ENCODE data around the gene PET100.

Gene PET100

DNA sequence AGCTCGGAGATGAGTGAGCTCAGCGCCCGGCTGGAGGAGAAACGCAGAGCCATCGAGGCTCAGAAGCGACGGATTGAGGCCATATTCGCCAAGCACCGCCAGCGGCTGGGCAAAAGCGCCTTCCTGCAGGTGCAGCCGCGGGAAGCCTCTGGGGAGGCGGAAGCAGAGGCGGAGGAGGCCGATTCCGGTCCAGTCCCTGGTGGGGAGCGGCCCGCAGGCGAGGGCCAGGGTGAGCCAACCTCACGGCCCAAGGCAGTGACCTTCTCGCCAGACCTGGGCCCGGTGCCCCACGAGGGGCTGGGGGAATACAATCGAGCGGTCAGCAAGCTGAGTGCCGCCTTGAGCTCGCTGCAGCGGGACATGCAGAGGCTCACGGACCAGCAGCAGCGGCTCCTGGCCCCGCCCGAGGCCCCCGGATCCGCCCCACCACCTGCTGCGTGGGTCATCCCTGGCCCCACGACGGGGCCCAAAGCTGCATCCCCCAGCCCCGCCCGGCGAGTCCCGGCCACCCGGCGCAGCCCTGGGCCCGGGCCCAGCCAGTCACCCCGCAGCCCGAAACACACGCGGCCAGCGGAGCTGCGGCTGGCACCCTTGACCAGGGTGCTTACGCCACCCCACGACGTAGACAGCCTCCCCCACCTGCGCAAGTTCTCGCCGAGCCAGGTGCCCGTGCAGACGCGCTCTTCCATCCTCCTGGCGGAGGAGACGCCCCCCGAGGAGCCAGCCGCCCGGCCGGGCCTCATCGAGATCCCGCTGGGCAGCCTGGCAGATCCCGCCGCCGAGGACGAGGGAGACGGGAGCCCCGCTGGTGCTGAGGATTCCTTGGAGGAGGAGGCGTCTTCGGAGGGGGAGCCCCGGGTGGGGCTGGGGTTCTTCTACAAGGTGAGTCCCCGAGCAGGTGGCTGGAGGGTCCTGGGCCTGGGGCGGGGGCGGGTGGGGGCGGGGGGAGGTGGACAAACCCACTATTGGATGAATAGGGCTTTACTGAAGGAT is 17.0 kb upstream of the PET100 start:
- no peak for DNase-seq

DNA sequence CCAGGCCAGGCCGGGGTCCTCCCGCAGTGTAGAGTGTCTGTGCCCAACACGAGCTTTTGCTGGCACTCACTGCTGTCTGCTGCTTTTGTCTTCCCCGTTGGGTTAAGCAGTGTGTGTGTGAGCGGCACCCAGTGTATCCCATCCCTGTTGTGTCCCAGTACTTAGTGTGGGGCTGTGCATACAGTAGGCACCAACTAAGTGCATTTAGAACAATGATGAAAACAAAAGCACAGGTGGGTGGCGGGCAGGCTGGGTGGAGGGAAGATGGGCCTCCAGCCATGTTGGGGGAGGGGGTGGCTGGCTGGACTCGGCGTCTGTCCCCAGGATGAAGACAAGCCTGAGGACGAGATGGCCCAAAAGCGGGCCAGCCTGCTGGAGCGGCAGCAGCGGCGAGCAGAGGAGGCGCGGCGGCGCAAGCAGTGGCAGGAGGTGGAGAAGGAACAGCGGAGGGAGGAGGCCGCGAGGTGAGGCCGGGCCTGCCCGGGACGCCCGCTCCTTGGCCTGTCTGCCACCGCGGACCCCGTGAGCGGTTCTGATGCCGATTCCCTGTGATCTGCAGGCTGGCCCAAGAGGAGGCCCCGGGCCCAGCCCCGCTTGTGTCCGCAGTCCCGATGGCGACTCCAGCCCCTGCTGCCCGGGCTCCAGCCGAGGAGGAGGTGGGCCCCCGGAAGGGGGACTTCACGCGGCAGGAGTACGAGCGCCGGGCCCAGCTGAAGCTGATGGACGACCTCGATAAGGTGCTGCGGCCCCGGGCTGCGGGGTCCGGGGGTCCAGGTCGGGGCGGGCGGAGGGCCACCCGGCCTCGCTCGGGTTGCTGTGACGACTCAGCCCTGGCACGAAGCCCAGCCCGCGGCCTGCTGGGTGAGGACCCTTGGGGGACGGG is 14.5 kb upstream of the PET100 start:
- DNase-seq = no peak

DNA sequence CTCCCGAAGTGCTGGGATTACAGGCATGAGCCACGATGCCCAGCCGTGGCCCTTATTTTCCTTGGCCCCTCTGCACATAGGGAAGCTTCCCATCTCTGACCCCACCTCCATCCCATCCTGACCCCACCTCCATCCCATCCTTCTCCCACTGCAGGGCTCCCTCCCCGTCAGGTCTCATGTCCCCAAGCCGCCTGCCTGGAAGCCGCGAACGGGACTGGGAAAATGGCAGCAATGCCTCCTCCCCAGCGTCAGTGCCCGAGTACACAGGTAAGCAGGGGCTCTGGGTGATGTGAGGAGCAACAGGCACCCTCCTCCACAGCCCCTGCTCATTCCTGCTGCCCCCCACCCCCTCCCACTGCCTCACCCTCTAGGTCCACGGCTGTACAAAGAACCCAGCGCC is 12.4 kb upstream of the PET100 start:
- no peak for DNase-seq

DNA sequence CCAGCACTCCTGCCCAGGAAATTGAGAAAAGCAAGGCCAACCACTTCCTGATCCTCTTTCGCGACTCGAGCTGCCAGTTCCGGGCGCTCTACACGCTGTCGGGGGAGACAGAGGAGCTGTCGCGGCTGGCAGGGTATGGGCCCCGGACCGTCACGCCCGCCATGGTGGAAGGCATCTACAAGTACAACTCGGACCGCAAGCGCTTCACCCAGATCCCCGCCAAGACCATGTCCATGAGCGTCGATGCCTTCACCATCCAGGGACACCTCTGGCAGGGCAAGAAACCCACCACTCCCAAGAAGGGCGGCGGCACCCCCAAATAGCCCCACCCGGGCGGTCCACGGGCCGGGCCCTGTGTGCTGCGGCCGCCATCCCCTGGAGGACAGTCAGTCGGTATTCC is 11.9 kb upstream of the PET100 start:
- DNase-seq = no peak

DNA sequence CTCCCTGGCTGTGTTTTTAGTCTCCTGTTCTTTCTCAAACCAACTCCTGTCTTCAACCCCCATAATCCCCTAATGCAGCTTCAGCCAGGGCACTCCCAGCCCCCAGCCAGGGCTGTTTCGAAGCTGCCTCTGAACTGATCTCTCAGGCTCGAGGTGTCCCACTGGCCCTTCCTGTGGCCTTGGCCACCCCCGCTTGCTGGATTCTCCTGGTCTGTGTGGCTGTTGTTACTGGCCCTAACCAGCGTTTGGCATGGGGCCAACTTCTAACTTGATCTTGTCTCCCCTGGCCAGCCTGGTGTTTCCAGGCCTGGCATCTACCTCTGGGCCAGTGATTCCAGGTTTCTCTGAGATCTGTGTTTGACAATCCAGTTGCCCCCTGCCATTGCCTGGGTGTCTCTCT is 11.2 kb upstream of the PET100 start:
- no peak for DNase-seq

DNA sequence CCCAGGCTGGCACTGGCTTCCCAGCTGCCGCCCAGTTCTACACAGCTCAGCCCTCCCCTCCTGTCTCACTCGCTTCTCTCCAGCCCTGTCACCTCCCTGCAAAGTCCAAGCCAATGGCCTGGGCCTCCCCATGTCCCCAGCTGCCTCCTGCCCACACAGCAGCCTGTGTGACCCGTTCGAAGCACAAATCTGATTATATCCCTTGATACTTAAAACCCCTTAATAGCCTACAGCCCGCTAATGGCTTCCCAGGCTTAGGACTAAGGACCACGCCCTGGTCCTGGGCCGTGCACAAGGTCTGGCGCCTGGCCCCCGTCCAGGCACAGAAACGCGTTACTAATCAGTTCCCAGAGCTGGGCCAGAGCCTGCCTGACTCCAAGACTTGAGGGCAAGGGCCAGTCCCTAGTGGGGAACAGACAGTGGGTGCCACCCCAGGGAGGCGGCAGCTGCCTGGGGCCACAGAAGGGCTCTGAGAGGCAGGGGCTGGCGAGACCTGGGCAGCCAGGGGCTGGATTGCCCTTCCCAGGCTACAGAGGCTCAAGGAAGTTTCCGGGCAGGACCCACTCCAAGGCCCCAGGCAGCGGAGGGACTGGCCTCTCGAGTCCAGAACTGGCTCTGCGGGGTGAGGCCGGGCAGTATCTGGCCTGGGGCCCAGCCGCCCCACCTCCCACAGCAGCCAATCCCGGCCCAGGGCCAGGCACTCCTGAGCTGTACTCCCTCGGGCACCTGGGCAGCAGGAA is 10.7 kb upstream of the PET100 start:
- DNase-seq = no peak

DNA sequence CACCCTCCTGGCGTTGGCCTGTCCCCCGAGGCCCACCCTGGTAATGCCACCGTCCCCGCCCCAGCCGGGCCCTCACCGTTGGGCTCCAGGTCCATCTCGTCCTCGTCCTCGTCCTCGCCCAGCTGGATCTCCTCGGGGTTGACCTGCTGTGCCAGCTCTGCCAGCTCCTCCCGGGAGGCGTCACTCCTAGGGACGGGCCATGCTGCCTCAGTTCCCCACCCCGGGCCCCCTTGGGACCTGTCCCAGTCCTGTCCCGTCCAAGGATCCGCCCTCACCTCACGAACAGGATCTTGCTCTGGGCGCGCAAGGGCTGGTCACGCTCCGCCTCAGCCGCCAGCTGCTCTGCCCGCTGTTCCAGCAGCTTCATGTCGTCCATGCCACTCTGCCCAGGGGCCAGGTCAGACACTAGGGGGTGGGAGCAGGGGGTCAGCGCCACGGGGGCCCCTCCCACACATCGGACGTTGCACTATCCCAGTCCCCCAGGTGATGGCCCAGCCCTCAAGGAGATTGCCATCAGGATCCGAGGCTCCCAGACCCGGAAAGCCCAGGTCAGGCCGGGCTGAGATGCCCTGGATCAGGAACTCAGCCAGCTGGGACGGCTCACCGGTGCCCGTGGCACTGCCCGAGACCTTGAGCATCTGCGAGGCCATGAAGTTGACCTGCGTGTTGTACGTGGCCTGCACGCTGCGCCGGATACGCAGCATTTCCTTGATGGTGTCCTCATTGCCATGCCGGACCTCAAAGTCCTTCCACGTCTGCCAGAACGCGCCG is 9.7 kb upstream of the PET100 start:
- no peak for DNase-seq

DNA sequence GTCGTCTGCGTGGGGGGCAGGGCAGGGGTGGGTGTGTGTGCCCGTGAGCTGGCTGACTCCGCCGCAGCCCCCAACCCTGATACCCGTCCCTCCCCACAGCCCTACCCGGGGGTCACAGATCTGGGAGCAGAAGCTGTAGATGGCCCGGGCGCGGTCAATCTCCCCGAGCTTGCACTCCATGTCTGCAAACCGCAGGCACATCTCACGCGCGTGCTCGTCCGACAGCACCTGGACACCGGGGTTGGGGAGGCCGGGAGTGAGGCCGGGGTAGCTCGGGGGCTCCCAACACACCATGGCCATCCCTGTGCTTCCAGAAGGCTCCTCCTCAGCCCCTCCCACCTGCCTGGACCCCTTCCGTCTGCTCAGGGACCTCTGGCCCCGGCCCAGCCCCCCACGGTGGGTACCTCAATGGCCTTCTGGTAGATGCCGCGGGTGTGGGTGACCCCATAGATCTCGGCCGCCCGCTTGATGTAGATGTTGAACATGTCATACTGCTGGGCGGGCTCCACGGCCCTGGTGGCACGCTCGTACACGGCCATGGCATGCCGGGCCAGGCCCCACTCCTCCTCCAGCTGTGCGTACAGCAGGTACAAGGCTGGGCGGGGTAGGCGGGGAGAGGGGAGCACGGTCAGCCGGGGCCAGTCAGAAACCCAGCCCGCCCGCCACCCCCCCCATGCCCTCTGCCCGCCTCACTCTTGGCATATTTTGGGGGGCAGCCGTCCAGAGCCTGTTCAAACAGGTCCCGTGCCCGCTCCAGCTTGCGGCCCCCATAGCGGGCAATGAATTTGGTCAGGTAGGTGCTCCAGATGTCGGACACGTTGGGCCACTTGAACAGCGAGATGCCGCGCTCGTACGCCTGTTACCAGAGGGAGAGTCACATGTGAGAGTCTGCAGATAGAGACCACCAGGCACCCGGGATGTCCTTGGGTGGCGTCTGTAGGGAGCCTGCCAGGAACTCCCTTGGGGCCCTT is 8.9 kb upstream of the PET100 start:
- DNase-seq = no peak

DNA sequence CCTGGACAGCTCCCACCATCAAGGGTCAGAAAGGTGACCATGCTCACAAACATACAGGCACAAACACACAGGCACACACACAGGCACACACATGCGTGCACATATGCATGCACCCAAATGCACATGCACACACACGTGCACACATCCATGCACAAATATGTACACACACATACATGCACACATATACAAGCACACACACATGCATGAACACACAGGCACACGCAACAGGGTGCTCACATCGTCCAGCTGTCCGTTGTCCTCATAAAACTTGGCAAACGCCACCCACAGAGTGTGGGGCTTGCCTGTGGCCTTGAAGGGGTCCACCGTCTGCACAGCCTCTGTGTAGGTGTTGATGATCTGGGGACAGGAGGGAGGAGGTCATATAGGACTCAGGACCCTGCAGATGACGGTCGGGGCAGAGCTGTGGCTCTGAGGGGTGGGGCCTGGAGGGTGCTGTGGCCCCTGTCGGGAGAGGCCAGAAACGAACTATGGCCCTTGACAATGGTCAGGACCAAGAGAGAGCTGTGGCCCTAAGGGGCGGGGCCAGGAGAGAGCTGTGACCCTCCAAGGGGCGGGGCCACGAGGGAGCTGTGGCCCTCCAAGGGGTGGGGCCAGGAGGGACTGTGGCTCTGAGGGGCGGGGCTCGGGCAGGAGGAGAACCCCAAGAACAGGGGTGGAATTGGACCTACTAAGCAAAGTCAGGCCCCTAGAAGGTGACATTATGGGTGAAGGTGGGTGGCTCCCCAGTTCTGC is 6.5 kb upstream of the PET100 start:
- DNase-seq = no peak

DNA sequence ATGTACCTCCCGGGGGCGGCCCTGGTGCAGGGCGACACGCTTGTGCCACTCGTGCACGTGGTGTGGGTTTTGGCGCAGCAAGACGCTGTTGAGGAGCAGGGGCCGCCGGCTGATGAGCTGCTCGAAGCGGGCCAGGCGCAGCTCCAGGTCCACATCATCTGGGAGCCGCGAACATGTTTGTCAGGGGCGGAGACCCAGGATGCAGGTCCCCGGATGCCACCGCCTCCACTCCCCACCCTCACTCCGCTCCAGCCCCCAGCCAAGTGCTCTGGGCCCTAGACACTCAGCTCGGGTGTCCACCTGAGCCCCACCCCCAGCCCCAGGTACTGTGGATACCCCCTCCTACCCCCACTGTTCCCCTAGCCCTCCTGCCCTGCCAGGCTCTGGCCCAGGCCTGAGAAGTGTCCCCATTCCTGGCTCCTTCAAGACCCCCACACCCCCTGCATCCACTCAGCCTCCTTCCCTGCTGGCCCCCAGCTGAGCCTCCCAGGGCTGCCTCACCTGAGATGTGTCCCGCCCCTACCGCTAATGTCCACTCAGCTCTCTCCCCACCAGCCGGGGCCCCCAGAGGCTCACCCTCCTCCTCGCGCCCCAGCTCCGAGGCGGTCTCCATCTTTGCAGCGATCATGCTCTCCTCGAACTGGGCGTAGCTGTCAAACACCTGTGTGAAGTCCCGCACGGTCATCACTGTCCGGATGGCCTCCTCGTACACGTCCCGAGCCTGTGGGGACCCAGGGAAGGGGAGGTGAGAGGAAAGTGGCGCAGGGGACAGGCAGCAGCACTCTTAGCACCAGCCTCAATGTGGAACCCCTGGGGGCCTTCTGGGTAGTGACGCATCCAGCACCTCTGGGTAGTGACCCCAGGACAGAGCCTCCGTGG is 5.6 kb upstream of the PET100 start:
- DNase-seq = no peak

DNA sequence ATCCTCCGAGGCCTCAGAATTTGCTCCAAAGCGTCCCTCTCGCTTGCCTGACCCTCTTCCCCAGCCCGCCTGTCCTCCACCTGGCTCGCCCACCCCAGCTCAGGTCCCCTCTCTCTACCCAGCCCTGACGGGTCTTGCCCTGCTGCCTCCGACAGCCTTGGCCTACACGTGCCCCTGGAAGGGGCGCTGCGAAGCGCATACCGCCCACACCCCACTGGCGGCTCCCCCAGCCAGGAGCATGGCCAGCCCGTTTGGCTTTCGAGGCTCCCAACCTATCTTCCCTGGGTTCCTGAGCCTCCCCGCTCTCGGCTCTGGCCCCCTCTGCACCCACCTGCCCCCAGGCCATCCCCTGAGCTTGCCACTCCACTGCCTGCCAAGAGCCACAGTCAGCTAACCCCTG is 4.8 kb upstream of the PET100 start:
- DNase-seq = no peak

DNA sequence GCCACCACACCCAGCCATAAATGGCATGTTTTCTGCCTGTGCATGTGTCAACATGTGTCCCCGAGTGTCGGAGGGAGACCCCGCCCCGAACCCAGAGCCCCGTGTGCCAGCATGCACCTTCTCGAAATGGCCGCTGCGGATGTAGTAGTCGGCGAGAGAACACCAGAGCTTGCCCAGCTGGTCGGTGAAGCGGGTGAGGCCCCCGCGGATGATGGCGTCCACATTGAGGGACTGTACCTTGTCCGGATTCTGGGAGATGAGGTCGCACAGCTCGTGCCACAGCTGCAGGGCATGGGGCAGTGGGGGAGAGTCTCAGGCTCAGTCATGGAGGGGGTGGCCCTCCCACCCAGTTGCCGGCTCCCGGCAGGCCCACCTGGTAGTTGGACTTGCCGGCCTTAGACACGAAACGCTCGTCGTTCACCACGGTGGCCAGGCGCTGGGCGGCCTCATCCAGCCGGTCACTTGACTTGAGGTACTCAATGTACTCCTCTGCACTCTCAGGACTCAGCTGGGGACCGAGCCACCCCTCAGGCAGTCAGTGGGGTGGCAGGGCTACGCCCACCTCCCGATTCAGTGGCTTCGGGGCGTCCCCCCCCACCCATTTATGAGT is 3.7 kb upstream of the PET100 start:
- no peak for DNase-seq

DNA sequence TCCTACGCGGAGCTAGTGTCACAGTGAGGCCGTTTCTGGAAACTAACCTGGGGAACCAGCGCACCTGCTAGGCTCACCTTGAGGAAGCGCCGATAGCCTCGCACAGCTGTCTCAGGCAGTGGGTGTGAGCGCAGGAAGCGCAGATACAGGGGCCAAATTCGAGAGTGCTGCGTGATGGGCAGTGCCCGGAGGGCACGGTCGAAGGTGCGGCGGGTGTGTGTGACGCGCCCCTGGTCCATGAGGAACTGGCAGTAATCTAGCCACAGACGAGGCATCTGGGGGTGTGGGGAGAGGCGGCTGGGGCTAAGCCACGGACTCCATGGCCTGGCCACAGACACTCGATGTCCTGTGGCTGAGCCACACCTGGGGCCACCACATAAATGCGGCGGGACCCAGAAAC is 2.4 kb upstream of the PET100 start:
- no peak for DNase-seq

DNA sequence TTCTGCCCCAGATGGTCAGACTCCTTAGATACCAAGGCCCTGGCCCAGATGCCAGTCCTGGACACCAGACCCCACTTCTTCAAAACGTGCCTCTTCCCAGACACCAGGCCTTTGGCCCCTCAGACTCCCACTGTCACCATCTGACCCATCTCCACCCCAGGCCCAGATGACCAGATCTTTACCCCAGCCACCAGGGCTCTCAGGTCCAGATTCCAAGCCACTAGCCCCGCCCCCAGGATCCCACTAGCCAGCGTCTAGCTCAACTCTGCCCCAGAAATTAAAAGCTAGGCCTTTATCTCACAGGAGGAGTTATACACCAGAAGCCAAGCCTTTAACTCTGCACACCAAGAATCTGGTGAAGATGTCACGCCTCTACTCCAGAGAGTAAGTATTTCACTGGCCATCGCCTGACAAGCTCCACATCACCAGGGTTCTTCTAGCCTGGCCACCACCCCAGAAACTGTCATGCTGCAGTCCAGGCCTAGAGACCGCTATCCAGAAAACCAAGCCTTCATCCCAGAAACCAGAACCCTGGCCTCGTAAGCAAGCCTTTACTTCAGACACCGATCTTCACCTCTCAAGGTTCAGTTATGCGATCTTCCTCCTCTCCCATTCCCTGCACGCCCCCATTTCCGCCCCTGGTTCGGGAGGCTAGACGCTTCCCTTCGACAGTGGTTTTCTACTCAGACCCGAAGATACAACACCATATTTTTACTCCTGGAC is 843 bp upstream of the PET100 start:
- no peak for DNase-seq

DNA sequence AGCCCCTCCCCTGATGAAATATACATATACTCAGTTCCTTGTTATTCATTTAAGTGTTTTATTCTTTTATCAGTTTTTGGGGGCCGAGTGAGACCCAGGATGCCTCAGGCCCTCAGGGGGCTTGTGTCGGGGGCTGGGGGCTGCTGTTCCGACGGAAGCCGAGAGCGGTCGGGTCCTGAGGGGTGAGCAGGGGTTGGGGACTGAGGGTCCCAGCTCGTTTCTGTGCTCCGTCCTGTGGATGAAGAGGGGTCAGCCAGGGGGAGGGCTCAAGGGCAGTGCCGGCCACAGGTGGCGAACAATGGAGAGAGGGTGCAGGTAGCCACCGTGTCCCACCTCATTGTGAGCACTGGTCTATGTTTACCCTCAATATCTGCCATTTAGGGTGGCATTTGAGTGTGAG is 2.0 kb downstream of the PET100 start:
- no peak for DNase-seq

DNA sequence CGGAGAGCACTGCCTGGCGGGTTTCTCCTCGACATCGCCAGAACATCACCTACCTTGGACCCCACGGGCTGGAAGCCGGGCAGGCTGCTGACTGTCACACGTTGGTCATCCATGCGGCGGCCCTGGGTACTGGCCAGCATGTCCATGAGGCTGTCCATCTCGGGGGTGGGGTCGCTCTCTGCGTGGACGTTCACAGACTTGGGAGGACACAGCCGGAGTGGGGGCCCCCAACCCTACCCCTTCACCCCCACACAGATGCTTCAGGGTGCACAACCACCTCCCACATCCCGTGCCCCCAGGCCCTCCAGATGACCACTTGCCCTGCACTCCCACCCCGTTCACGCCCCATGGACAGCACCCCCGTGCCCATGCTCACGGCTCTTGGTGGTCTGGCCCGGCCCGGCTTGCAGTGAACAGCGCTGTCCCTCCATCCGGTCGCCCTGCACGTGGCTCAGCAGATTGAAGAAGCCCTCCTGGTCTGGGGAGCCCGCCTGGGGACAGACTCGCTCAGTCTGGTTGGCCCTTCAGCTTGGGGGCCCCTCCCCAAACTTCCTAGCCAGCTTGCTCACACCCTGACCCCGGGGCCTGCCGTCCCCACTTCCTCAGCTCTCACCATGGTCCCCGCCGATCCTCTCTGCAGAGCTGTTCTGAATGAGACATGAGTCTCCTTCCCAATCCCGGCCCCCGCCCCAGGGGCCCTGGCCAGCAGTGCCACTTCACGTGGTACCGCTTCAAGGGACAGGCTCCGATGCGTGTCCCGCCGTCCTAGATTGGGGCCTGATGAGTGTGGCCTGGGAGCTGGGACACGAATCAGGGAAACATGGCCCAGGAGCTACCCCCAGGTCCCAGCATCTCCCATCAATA is 3.0 kb downstream of the PET100 start:
- no peak for DNase-seq

DNA sequence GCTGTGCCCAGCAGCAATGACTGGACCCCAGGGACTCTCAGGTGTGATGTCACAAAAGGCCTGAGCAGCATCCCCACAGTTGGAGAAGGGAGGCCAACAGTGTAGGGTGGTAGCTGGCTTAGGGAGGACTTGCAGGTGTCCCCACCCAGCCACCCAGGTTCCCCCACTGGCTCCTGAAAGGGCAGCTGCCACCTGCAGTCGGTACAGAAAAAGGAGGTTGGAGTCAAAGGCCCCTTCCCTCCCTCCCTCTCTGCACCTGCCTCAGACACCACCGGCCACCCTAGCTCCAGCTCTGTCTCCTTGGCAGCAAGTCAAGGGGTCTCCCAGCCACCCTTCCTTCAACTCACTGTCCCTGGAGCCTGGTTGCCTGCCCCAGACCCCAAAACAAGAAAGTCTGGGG is 4.1 kb downstream of the PET100 start, which contains the start of gene PCP2:
Gene PCP2 (minus strand): TSS at position 22 of the 400 bp plus-strand sequence. CDS start 262 bp downstream, outside the sequence.
- DNase-seq = no peak

Measured in NCI-H446 treated with DMSO at 0.1 percent for 48 hours (cell line).